Measurements from ENCODE around the gene HAP1. TPM values are rescaled to one million over a fixed set of nuclear protein-coding genes. Genes with fewer than 3 reads are reported as not detected.

The HAP1 gene
- total RNA-seq, 1 experiment from 2014 or later, result 11.6 TPM

GRCh38 chr17:41734949-41735313 is 488 bp upstream of the HAP1 start:
- H3K27ac ChIP-seq (ENCODE audit: low read length), result peak overlapping the region; percentile 76
- no peaks in the 10 kb centered on the region for H3K9me3 ChIP-seq (ENCODE audit: control insufficient read depth, insufficient read depth, low read depth, low read length)
- peak overlapping the region; percentile 58 to 64 for H3K4me3 ChIP-seq (ENCODE audit: low read depth in 2 of 2, low read length in 2 of 2)
- H3K27me3 ChIP-seq (ENCODE audit: control insufficient read depth, insufficient read depth, low read length), result no peaks in the 10 kb centered on the region
- peaks cover 18% of the 10 kb centered on the region for H3K4me1 ChIP-seq (ENCODE audit: control insufficient read depth, insufficient read depth, low read length)
- BruUV-seq (replicated peaks), result no TSS peak
- TF ChIP-seq CTCF (IDR thresholded peaks at IDR 0.05) (no peak), POLR2AphosphoS5 (IDR thresholded peaks at IDR 0.05; ENCODE audit: low read depth, low read length) (no peak), TCF7L2 (IDR thresholded peaks at IDR 0.05; ENCODE audit: low read depth, low read length) (no peak), SIN3A (IDR thresholded peaks at IDR 0.05; ENCODE audit: borderline replicate concordance, insufficient read depth, low read depth, low read length) (no peak), REST (IDR thresholded peaks at IDR 0.05; ENCODE audit: insufficient read depth in 1 of 2, low read depth in 2 of 2, low read length in 1 of 2) (no peak)
- intact Hi-C loops (cut with micrococcal nuclease; ENCODE audit: unreplicated experiment) (no loop called here), in situ Hi-C loops (cut with HindIII; ENCODE audit: low pct_unique_long_range_greater_than_20kb, low sequenced_read_pairs) (no loop called here)
- no peaks in the 10 kb centered on the region for H3K36me3 ChIP-seq (ENCODE audit: control insufficient read depth, insufficient read depth, low read length)
- ATAC-seq, result peak; percentile 48
- POLR2A ChIA-PET, result interaction anchor here (0.7 to 0.8 kb wide), 2 partner anchors 46 to 51 kb away, joined by 3 to 11 read pairs; no protein-coding TSS in a partner anchor
- no peak for DNase-seq (ENCODE audit: low read depth, low spot score)
- CTCF ChIA-PET, result no interaction called here

- POLR2A ChIA-PET, result interaction anchor here (0.6 kb wide), 1 partner anchor 29 kb away, joined by 7 read pairs; no protein-coding TSS in a partner anchor
- Histone ChIP-seq H3K27ac (ENCODE audit: low read length) (no peak overlapping the region), H3K9me3 (ENCODE audit: control insufficient read depth, insufficient read depth, low read depth, low read length) (no peaks in the 10 kb centered on the region), H3K36me3 (ENCODE audit: control insufficient read depth, insufficient read depth, low read length) (no peaks in the 10 kb centered on the region), H3K27me3 (ENCODE audit: control insufficient read depth, insufficient read depth, low read length) (no peaks in the 10 kb centered on the region), H3K4me1 (ENCODE audit: control insufficient read depth, insufficient read depth, low read length) (peaks cover 9% of the 10 kb centered on the region), H3K4me3 (ENCODE audit: low read depth in 2 of 2, low read length in 2 of 2) (peak overlapping the region; percentile 58 to 64)
- no TSS peak for BruUV-seq (replicated peaks)
- TF ChIP-seq TCF7L2 (IDR thresholded peaks at IDR 0.05; ENCODE audit: low read depth, low read length) (no peak), SIN3A (IDR thresholded peaks at IDR 0.05; ENCODE audit: borderline replicate concordance, insufficient read depth, low read depth, low read length) (no peak), POLR2AphosphoS5 (IDR thresholded peaks at IDR 0.05; ENCODE audit: low read depth, low read length) (no peak), REST (IDR thresholded peaks at IDR 0.05; ENCODE audit: insufficient read depth in 1 of 2, low read depth in 2 of 2, low read length in 1 of 2) (no peak), CTCF (IDR thresholded peaks at IDR 0.05) (no peak)
- in situ Hi-C loops (cut with HindIII; ENCODE audit: low pct_unique_long_range_greater_than_20kb, low sequenced_read_pairs), result no loop called here
- no peak for DNase-seq (ENCODE audit: low read depth, low spot score)
- peak; percentile 0; the same call in 1 of the 2 replicates for ATAC-seq
- CTCF ChIA-PET, result no interaction called here
- intact Hi-C loops (cut with micrococcal nuclease; ENCODE audit: unreplicated experiment), result no loop called here
These were observed 900 bp downstream of the HAP1 start for GRCh38 chr17:41733348-41734138.

Measured in Panc1 (cell line).